ENCODE data around the gene SLC51B.

The SLC51B gene

GRCh38 chr15:65066635-65067316 lies 21.6 kb downstream of the SLC51B start:
- H3K9me3 ChIP-seq (ENCODE audit: insufficient read depth, low read length), result no peaks in the 10 kb centered on the region
- no peaks in the 10 kb centered on the region for H4K20me1 ChIP-seq (ENCODE audit: insufficient read depth, low read length)
- TF ChIP-seq EZH2phosphoT487 (IDR thresholded peaks at IDR 0.05; ENCODE audit: low read depth), result no peak
- TF ChIP-seq, protein P1, sequence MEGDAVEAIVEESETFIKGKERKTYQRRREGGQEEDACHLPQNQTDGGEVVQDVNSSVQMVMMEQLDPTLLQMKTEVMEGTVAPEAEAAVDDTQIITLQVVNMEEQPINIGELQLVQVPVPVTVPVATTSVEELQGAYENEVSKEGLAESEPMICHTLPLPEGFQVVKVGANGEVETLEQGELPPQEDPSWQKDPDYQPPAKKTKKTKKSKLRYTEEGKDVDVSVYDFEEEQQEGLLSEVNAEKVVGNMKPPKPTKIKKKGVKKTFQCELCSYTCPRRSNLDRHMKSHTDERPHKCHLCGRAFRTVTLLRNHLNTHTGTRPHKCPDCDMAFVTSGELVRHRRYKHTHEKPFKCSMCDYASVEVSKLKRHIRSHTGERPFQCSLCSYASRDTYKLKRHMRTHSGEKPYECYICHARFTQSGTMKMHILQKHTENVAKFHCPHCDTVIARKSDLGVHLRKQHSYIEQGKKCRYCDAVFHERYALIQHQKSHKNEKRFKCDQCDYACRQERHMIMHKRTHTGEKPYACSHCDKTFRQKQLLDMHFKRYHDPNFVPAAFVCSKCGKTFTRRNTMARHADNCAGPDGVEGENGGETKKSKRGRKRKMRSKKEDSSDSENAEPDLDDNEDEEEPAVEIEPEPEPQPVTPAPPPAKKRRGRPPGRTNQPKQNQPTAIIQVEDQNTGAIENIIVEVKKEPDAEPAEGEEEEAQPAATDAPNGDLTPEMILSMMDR (IDR thresholded peaks at IDR 0.05; ENCODE audit: low read depth, low read length), result no peak
- H3K9ac ChIP-seq (ENCODE audit: low read length), result no peak overlapping the region
- no peak overlapping the region for H3K4me3 ChIP-seq (ENCODE audit: low read length)
- 0 out of 2 replicates have a peak, but pooled peaks cover 9% of the 10 kb centered on the region for H3K27me3 ChIP-seq (ENCODE audit: low read depth, low read length)
- no peaks in the 10 kb centered on the region for H3K79me2 ChIP-seq (ENCODE audit: low read length)
- H3K36me3 ChIP-seq (replicated peaks; ENCODE audit: low read depth, low read length), result no peaks in the 10 kb centered on the region
- H3K4me2 ChIP-seq (ENCODE audit: low read length), result no peak overlapping the region
- no peak overlapping the region for H2AFZ ChIP-seq (ENCODE audit: low read depth, low read length)
- H3K4me1 ChIP-seq (ENCODE audit: low read length), result no peaks in the 10 kb centered on the region; the same call in 1 of the 2 replicates
- no peak overlapping the region for H3K27ac ChIP-seq (ENCODE audit: low read length)

GRCh38 chr15:65067317-65067644 lies 22.1 kb downstream of the SLC51B start:
- H3K27ac ChIP-seq (ENCODE audit: low read length), result no peak overlapping the region
- H4K20me1 ChIP-seq (ENCODE audit: insufficient read depth, low read length), result no peaks in the 10 kb centered on the region
- no peaks in the 10 kb centered on the region for H3K9me3 ChIP-seq (ENCODE audit: insufficient read depth, low read length)
- no peaks in the 10 kb centered on the region for H3K79me2 ChIP-seq (ENCODE audit: low read length)
- H3K4me2 ChIP-seq (ENCODE audit: low read length), result no peak overlapping the region
- no peak overlapping the region for H3K9ac ChIP-seq (ENCODE audit: low read length)
- H2AFZ ChIP-seq (ENCODE audit: low read depth, low read length), result no peak overlapping the region
- no peak overlapping the region for H3K4me3 ChIP-seq (ENCODE audit: low read length)
- H3K27me3 ChIP-seq (ENCODE audit: low read depth, low read length), result 0 out of 2 replicates have a peak, but pooled peaks cover 9% of the 10 kb centered on the region
- TF ChIP-seq EZH2phosphoT487 (IDR thresholded peaks at IDR 0.05; ENCODE audit: low read depth), result no peak
- TF ChIP-seq, protein P1 (IDR thresholded peaks at IDR 0.05; ENCODE audit: low read depth, low read length), result no peak
- no peaks in the 10 kb centered on the region for H3K36me3 ChIP-seq (replicated peaks; ENCODE audit: low read depth, low read length)
- H3K4me1 ChIP-seq (ENCODE audit: low read length), result no peaks in the 10 kb centered on the region; the same call in 1 of the 2 replicates

- Histone ChIP-seq H3K27ac (ENCODE audit: low read length) (no peak within 1 kb of the TSS), H2AFZ (ENCODE audit: low read depth, low read length) (no peak within 1 kb of the TSS), H3K36me3 (replicated peaks; ENCODE audit: low read depth, low read length) (no peaks in the 10 kb centered on the region), H3K9ac (ENCODE audit: low read length) (no peak within 1 kb of the TSS), H3K4me1 (ENCODE audit: low read length) (no peaks in the 10 kb centered on the region; the same call in 1 of the 2 replicates), H3K79me2 (ENCODE audit: low read length) (no peaks in the 10 kb centered on the region), H3K4me3 (ENCODE audit: low read length) (no peak within 1 kb of the TSS), H4K20me1 (ENCODE audit: insufficient read depth, low read length) (no peaks in the 10 kb centered on the region), H3K27me3 (ENCODE audit: low read depth, low read length) (0 out of 2 replicates have a peak, but pooled peaks cover 9% of the 10 kb centered on the region), H3K9me3 (ENCODE audit: insufficient read depth, low read length) (no peaks in the 10 kb centered on the region), H3K4me2 (ENCODE audit: low read length) (no peak within 1 kb of the TSS)
- TF ChIP-seq, protein P1 (IDR thresholded peaks at IDR 0.05; ENCODE audit: low read depth, low read length), result no peak
- TF ChIP-seq EZH2phosphoT487 (IDR thresholded peaks at IDR 0.05; ENCODE audit: low read depth), result no peak
Observed at GRCh38 chr15:65067645-65068402, 22.6 kb downstream of the SLC51B start, which contains the start of gene RASL12. Gene RASL12, minus strand, starts transcription at chr15:65067991. Its CDS starts 156 bp downstream, at chr15:65067835.

DNA sequence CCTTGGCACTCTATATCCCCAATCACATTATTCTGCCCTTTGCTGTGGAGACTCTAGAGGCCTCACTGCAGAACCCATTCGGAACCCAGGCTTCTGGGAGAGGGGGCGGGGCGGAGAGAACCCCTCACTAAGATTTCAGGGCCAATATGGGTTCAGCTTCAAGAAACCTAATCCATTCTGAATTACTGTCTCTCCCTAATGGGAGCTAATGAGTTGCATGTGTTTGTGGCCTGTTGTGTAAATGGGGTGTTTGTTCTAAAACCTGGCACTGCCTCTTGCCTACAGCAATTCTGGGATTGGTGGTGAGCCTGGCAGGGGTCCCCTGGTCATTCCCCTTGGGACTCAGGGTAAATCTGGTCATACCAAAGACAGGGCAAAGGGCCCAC lies 23.2 kb downstream of the SLC51B start:
- no peak overlapping the region for H3K9ac ChIP-seq (ENCODE audit: low read length)
- TF ChIP-seq EZH2phosphoT487 (IDR thresholded peaks at IDR 0.05; ENCODE audit: low read depth), result no peak
- TF ChIP-seq, protein P1 (IDR thresholded peaks at IDR 0.05; ENCODE audit: low read depth, low read length), result no peak
- no peak overlapping the region for H2AFZ ChIP-seq (ENCODE audit: low read depth, low read length)
- H3K27me3 ChIP-seq (ENCODE audit: low read depth, low read length), result 0 out of 2 replicates have a peak, but pooled peaks cover 9% of the 10 kb centered on the region
- H3K4me1 ChIP-seq (ENCODE audit: low read length), result no peaks in the 10 kb centered on the region
- H3K79me2 ChIP-seq (ENCODE audit: low read length), result no peaks in the 10 kb centered on the region
- no peak overlapping the region for H3K27ac ChIP-seq (ENCODE audit: low read length)
- no peaks in the 10 kb centered on the region for H3K9me3 ChIP-seq (ENCODE audit: insufficient read depth, low read length)
- no peaks in the 10 kb centered on the region for H4K20me1 ChIP-seq (ENCODE audit: insufficient read depth, low read length)
- no peak overlapping the region for H3K4me3 ChIP-seq (ENCODE audit: low read length)
- no peak overlapping the region for H3K4me2 ChIP-seq (ENCODE audit: low read length)
- no peaks in the 10 kb centered on the region for H3K36me3 ChIP-seq (replicated peaks; ENCODE audit: low read depth, low read length)
